ENCODE data around the gene OBSL1. TPM values are rescaled to one million over a fixed set of nuclear protein-coding genes. Genes with fewer than 3 reads are reported as not detected.
A peak's percentile ranks its signal among the peaks of the same experiment; 100 is the strongest.

The OBSL1 gene
- polyA plus RNA-seq, 3 donors, result 0.09 TPM; not detected in 2

DNA sequence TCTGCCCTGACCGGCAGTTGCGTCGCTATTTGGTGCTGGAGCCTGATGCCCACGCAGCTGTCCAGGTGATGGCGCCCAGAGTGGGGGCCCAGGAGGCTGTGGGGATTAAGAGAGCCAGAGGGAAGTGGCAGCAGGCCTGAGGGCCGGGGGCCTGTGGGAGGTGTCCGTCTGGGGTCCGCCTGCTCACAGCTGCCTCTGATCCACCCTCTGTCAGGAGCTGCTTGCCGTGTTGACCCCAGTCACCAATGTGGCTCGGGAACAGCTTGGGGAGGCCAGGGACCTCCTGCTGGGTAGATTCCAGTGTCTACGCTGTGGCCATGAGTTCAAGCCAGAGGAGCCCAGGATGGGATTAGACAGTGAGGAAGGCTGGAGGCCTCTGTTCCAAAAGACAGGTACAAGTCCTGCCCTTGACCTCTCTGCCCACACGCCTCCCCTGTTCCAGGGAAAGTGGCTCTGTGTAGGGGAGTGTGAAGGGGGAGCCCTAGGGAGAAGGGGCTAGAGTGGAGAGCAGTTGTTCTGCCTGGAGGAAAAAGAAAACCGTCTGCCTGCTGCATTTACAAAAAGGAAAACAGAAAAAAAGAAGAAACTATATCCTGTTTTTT lies 37.9 kb upstream of the OBSL1 start:
- H3K4me1 Mint-ChIP-seq, result peaks cover 9% of the 10 kb centered on the region
- Histone ChIP-seq H3K27ac (ENCODE audit: low read depth in 1 of 2, low read length in 2 of 2) (no peak overlapping the region), H2AFZ (ENCODE audit: insufficient read depth, low read depth, low read length, poor library complexity, severe bottlenecking) (no peak overlapping the region), H3K36me3 (replicated peaks in 1 of 2; ENCODE audit: control insufficient read depth in 1 of 2, insufficient read depth in 2 of 2, low read length in 2 of 2) (peaks cover 80 to 90% of the 10 kb centered on the region in 2 donors), H3K27me3 (ENCODE audit: control insufficient read depth in 2 of 2, insufficient read depth in 2 of 2, low read length in 2 of 2) (no peaks in the 10 kb centered on the region), H3K4me3 (replicated peaks in 1 of 3; ENCODE audit: low read depth in 2 of 3, low read length in 3 of 3) (no peak overlapping the region), H3K9me3 (replicated peaks in 1 of 2; ENCODE audit: control insufficient read depth in 1 of 2, insufficient read depth in 1 of 2, low read length in 2 of 2) (no peaks in the 10 kb centered on the region), H3K9ac (ENCODE audit: insufficient read depth, low read length, poor library complexity, severe bottlenecking) (no peak overlapping the region), H4K20me1 (ENCODE audit: insufficient read depth, low read length) (no peaks in the 10 kb centered on the region), H3K79me2 (ENCODE audit: insufficient read depth, low read length) (no peaks in the 10 kb centered on the region), H3K4me1 (ENCODE audit: control insufficient read depth in 1 of 2, insufficient read depth in 2 of 2, low read length in 2 of 2) (peaks cover 5 to 6% of the 10 kb centered on the region in 2 donors), H3K4me2 (replicated peaks; ENCODE audit: extremely low read depth, low read length, poor library complexity, severe bottlenecking) (no peak overlapping the region)
- no peak for DNase-seq
- no peak for TF ChIP-seq CTCF (IDR thresholded peaks at IDR 0.05)
- intact Hi-C loops (cut with micrococcal nuclease), result loop anchor here in 1 of 2 donors (10.0 kb wide), 1 partner anchor 434 kb away; the partner anchor contains the start of genes CNPPD1, RETREG2 and SLC23A3
- 96% methylated on average over 11 of the region's 13 CpGs for WGBS (ENCODE audit: insufficient coverage)
- H3K27ac Mint-ChIP-seq, result peak overlapping the region in 2 of 7 donors; percentile 19 to 79
- H3K36me3 Mint-ChIP-seq, result peaks cover 82 to 96% of the 10 kb centered on the region in 2 donors
- H3K27me3 Mint-ChIP-seq (ENCODE audit: low read depth in 3 of 3), result no peaks in the 10 kb centered on the region
- H3K4me3 Mint-ChIP-seq, result no peak overlapping the region
- no peaks in the 10 kb centered on the region for H3K9me3 Mint-ChIP-seq

DNA sequence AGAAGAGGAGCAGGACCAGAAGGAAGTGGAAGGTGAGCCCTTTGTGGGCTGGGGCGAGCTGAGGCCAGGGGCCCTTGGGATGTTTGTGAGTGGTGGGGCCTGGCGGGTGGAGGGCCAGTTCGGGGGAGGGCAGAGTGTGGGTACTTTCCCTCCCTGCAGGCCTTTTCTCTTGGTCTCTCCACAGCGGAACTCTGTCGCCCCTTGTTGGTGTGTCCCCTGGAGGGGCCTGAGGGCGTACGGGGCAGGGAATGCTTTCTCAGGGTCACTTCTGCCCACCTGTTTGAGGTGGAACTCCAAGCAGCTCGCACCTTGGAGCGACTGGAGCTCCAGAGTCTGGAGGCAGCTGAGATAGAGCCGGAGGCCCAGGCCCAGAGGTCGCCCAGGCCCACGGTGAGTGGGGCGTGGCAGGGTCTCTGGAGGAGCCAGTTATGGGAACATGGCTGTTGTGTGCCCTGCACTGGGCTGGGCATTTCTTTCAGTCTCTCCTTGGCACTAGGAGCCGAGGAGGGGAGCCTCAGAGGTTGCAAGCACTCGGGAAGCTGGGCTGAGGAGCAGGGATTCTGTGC lies 37.1 kb upstream of the OBSL1 start:
- H3K27ac Mint-ChIP-seq, result peak overlapping the region in 1 of 7 donors; percentile 67
- TF ChIP-seq CTCF (IDR thresholded peaks at IDR 0.05), result no peak
- no peaks in the 10 kb centered on the region for H3K27me3 Mint-ChIP-seq (ENCODE audit: low read depth in 3 of 3)
- H2AFZ ChIP-seq (ENCODE audit: insufficient read depth, low read depth, low read length, poor library complexity, severe bottlenecking), result no peak overlapping the region
- H3K9me3 ChIP-seq (replicated peaks in 1 of 2; ENCODE audit: control insufficient read depth in 1 of 2, insufficient read depth in 1 of 2, low read length in 2 of 2), result no peaks in the 10 kb centered on the region
- H3K27me3 ChIP-seq (ENCODE audit: control insufficient read depth in 2 of 2, insufficient read depth in 2 of 2, low read length in 2 of 2), result no peaks in the 10 kb centered on the region
- peaks cover 13 to 14% of the 10 kb centered on the region in 2 donors for H3K4me1 ChIP-seq (ENCODE audit: control insufficient read depth in 1 of 2, insufficient read depth in 2 of 2, low read length in 2 of 2)
- intact Hi-C loops (cut with micrococcal nuclease), result loop anchor here in 1 of 2 donors (10.0 kb wide), 1 partner anchor 434 kb away; the partner anchor contains the start of genes CNPPD1, RETREG2 and SLC23A3
- DNase-seq, result no peak
- no peak overlapping the region for H3K4me2 ChIP-seq (replicated peaks; ENCODE audit: extremely low read depth, low read length, poor library complexity, severe bottlenecking)
- WGBS (ENCODE audit: insufficient coverage), result 83% methylated on average over 13 of the region's 15 CpGs
- no peak overlapping the region for H3K4me3 Mint-ChIP-seq
- no peaks in the 10 kb centered on the region for H3K79me2 ChIP-seq (ENCODE audit: insufficient read depth, low read length)
- H3K36me3 ChIP-seq (replicated peaks in 1 of 2; ENCODE audit: control insufficient read depth in 1 of 2, insufficient read depth in 2 of 2, low read length in 2 of 2), result peaks cover 72 to 82% of the 10 kb centered on the region in 2 donors
- H4K20me1 ChIP-seq (ENCODE audit: insufficient read depth, low read length), result no peaks in the 10 kb centered on the region
- no peak overlapping the region for H3K27ac ChIP-seq (ENCODE audit: low read depth in 1 of 2, low read length in 2 of 2)
- no peak overlapping the region for H3K4me3 ChIP-seq (replicated peaks in 1 of 3; ENCODE audit: low read depth in 2 of 3, low read length in 3 of 3)
- peaks cover 17% of the 10 kb centered on the region for H3K4me1 Mint-ChIP-seq
- no peak overlapping the region for H3K9ac ChIP-seq (ENCODE audit: insufficient read depth, low read length, poor library complexity, severe bottlenecking)
- H3K36me3 Mint-ChIP-seq, result peaks cover 80 to 91% of the 10 kb centered on the region in 2 donors
- H3K9me3 Mint-ChIP-seq, result no peaks in the 10 kb centered on the region

Measured in CD14-positive monocyte (primary cell).